GM12874 (cell line): ENCODE data around the gene KATNAL1.

Source experiments
- TF ChIP-seq, protein P1 (sequence below): IDR thresholded peaks from 2 replicates; pipeline ENCODE4 v1.5.1; 2011; ENCODE audit warnings: low read depth, mild to moderate bottlenecking, control low read depth, low read length, moderate library complexity; ENCODE audit not compliant: insufficient read depth

KATNAL1 gene

GRCh38 chr13:30224732-30225131 is 82.6 kb downstream of the KATNAL1 start:
- TF ChIP-seq, protein P1, sequence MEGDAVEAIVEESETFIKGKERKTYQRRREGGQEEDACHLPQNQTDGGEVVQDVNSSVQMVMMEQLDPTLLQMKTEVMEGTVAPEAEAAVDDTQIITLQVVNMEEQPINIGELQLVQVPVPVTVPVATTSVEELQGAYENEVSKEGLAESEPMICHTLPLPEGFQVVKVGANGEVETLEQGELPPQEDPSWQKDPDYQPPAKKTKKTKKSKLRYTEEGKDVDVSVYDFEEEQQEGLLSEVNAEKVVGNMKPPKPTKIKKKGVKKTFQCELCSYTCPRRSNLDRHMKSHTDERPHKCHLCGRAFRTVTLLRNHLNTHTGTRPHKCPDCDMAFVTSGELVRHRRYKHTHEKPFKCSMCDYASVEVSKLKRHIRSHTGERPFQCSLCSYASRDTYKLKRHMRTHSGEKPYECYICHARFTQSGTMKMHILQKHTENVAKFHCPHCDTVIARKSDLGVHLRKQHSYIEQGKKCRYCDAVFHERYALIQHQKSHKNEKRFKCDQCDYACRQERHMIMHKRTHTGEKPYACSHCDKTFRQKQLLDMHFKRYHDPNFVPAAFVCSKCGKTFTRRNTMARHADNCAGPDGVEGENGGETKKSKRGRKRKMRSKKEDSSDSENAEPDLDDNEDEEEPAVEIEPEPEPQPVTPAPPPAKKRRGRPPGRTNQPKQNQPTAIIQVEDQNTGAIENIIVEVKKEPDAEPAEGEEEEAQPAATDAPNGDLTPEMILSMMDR: no peak

DNA sequence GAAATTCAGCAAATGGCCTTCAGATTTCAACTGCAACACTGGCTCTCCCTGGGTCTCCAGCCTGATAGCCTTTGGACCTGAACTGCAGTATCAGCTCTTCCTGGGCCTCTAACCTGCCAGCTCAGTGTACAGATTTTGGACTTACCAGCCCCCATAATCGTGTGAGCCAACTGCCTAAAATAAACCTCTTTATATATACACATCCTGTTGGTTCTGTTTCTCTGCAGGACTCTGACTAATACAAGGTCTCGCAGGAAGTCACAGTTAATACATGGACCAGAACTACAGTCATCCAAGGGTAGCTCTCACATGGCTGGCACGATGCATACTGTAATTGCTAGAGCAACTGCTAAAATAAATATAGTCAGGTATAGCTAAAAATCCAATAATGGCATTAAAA is 85.1 kb downstream of the KATNAL1 start:
- TF ChIP-seq, protein P1: no peak

DNA sequence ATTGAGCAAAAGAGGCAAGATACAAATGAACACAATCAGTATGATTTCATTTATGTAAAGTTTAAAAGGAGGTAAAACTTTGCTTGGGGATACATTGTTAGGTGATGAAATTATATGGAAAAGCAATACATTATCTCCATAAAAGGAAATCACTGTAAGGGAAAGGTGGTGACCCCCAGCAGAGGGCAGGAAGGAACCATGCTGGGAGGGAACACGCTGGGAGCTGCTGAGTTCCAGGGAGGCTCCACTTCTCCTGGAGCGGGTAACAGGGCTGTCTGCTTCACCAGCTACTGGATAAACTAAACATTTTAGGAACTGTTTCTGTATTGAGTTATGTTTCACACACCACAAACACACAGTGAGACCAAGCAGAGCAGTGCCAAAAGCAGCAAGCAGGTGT is 91.2 kb downstream of the KATNAL1 start:
- TF ChIP-seq, protein P1: no peak

DNA sequence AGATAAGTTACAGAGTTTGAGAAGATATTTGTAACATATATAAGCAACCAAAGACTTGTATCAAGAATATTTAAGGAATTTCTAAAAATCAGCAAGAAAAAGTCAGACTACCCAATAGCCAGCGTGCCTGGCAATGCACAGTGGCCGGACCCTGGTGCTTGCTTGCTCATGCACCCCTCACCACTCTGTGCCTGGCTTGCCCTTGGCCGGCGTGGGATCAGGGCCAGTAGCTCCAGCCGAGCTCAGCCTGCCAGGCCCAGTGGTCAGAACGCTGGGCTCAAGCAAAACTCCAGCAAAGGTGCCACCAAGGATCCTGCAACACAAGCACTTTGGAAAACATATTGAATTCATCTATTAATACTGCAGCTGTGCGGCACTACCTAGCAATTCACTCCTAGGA is 95.1 kb downstream of the KATNAL1 start:
- TF ChIP-seq, protein P1: no peak

GRCh38 chr13:30211745-30212144 is 95.6 kb downstream of the KATNAL1 start:
- TF ChIP-seq, protein P1: no peak

DNA sequence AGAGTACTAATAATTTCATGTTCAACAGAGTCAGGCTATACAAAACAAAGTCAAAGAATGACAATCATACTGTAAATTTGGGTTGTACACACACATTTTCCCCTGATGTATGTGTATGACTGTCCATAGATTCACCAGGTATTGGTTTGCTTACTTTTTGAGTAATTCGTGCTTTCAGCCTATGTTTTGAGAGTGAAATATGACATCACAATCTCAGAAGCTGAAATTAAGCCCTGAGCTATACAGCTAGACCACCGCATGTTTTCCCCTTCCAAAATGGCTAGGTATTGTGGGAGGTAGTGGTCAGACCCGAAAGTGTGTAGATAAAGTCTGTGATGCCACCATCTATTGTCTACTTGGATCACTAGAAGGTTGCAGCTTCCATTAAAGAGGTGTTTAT is 102.8 kb downstream of the KATNAL1 start:
- TF ChIP-seq, protein P1: no peak

DNA sequence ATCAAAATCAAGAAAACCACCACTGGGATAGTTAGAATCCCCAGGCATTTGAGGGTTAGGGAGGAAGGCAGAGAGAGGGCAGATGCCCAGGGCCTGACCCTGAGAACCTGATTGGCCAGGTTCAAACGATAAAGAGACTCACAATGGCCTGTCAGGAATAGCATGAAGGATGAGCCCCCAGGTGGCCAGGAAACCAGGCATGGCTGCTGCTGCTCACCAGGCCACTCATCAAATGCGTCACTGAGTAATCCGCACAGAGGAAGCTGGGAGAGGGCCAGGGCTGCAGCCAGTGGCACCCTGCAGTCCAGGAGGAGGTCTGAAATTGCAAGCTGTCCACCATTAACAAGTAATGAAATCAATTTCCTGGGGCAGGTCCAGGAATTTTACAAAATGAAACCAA is 111.3 kb downstream of the KATNAL1 start:
- TF ChIP-seq, protein P1: no peak

- TF ChIP-seq, protein P1: no peak
These were observed 112.4 kb downstream of the KATNAL1 start for GRCh38 chr13:30194906-30195305.
